ENCODE results near the gene MYF5.

DNA sequence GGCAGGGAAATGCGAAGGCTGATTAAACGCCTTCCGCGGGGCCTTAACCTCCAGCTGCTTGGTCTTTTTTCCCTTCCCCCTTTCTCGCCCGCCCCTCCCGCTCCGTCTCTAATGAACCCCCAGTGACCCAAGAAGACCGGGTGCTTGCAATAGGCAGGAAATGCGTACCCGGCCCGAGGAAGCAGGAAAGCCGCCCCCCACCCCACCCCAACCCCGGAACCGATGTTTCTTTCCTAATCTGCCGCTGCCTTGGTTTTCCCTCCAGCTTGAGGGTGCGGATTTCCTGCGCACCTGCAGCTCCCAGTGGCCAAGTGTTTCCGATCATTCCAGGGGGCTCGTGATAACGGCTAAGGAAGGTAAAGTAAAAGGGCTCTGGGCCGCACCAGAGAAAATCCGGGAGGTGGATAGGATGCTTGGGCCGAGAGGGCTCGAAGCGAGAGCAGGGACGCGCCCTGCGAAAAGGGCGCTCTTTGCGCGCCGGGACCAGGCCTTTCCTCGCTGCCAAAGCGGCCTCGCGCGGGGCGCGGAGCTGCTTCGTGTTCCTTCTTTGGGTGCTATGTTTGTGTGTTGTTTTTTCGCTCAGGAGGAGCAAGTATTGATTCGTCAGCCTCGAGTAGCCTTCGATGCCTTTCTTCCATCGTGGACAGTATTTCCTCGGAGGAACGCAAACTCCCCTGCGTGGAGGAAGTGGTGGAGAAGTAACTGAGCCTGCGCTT is 8.3 kb upstream of the MYF5 start:
- TF ChIP-seq, protein P1, sequence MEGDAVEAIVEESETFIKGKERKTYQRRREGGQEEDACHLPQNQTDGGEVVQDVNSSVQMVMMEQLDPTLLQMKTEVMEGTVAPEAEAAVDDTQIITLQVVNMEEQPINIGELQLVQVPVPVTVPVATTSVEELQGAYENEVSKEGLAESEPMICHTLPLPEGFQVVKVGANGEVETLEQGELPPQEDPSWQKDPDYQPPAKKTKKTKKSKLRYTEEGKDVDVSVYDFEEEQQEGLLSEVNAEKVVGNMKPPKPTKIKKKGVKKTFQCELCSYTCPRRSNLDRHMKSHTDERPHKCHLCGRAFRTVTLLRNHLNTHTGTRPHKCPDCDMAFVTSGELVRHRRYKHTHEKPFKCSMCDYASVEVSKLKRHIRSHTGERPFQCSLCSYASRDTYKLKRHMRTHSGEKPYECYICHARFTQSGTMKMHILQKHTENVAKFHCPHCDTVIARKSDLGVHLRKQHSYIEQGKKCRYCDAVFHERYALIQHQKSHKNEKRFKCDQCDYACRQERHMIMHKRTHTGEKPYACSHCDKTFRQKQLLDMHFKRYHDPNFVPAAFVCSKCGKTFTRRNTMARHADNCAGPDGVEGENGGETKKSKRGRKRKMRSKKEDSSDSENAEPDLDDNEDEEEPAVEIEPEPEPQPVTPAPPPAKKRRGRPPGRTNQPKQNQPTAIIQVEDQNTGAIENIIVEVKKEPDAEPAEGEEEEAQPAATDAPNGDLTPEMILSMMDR (IDR thresholded peaks at IDR 0.05; ENCODE audit: extremely low read depth in 1 of 2, insufficient read depth in 1 of 2, low read depth in 1 of 2, low read length in 2 of 2), result no peak
- TF ChIP-seq POLR2A (IDR thresholded peaks at IDR 0.05; ENCODE audit: low read depth, low read length) (no peak), POLR2AphosphoS5 (IDR thresholded peaks at IDR 0.05; ENCODE audit: insufficient read depth, low read depth, low read length) (no peak)
